Chondrocyte (in vitro differentiated cells): Measurements from ENCODE around the gene CEP152. TPM values are rescaled to one million over a fixed set of nuclear protein-coding genes. Genes with fewer than 3 reads are reported as not detected.

ENCODE experiments used
- DNase-seq: peaks from one replicate; pipeline ENCODE4 v3.0.0; 2021; ENCODE audit warnings: mixed read lengths, low spot score
- H3K27ac Mint-ChIP-seq: one replicate; pipeline ENCODE4 v1.8.0; 2021; ENCODE audit warnings: mild to moderate bottlenecking, moderate library complexity, mixed read lengths; ENCODE audit not compliant: unreplicated experiment
- H3K27me3 Mint-ChIP-seq: 2 replicates; pipeline ENCODE4 v1.8.0; 2021; ENCODE audit warnings: low read depth, mixed read lengths
- H3K36me3 Mint-ChIP-seq: 2 replicates; pipeline ENCODE4 v1.8.0; 2021; ENCODE audit warnings: low read depth, mixed read lengths
- H3K4me1 Mint-ChIP-seq: 2 replicates; pipeline ENCODE4 v1.8.0; 2021; ENCODE audit warnings: low read depth, mild to moderate bottlenecking, mixed read lengths
- H3K4me3 Mint-ChIP-seq: one replicate; pipeline ENCODE4 v1.8.0; 2021; ENCODE audit warnings: mild to moderate bottlenecking, moderate library complexity, mixed read lengths; ENCODE audit not compliant: unreplicated experiment
- H3K9me3 Mint-ChIP-seq: 2 replicates; pipeline ENCODE4 v1.8.0; 2021; ENCODE audit warnings: low read depth, mixed read lengths
- CTCF ChIP-seq: fragments of 200-600 bp; sonication (generic); IDR thresholded peaks from 2 replicates; pipeline ENCODE4 v1.5.0; 2021; ENCODE audit warnings: antibody characterized with exemption, mild to moderate bottlenecking, moderate library complexity
- total RNA-seq: library from RNA; stranded (reverse); gene quantifications from 3 replicates; pipeline ENCODE4 v1.2.1, GENCODE V29; 2021

Gene CEP152
- total RNA-seq, 1 donor from 2014 or later: 4.4 TPM

- no peak for DNase-seq
- no peak for TF ChIP-seq CTCF
- H3K9me3 Mint-ChIP-seq: no peaks in the 10 kb centered on the region
- no peak overlapping the region for H3K4me3 Mint-ChIP-seq
- peaks cover 11% of the 10 kb centered on the region for H3K4me1 Mint-ChIP-seq
- peaks cover 2% of the 10 kb centered on the region for H3K36me3 Mint-ChIP-seq
- no peak overlapping the region for H3K27ac Mint-ChIP-seq
- H3K27me3 Mint-ChIP-seq: no peaks in the 10 kb centered on the region
These were observed 87.9 kb downstream of the CEP152 start for GRCh38 chr15:48722764-48723661.

GRCh38 chr15:48721061-48721810 is 89.6 kb downstream of the CEP152 start:
- peaks cover 11% of the 10 kb centered on the region for H3K4me1 Mint-ChIP-seq
- no peak overlapping the region for H3K27ac Mint-ChIP-seq
- H3K4me3 Mint-ChIP-seq: no peak overlapping the region
- H3K27me3 Mint-ChIP-seq: no peaks in the 10 kb centered on the region
- TF ChIP-seq CTCF: no peak
- peaks cover 2% of the 10 kb centered on the region for H3K9me3 Mint-ChIP-seq
- peaks cover 3% of the 10 kb centered on the region for H3K36me3 Mint-ChIP-seq
- DNase-seq: no peak

- no peaks in the 10 kb centered on the region for H3K27me3 Mint-ChIP-seq
- no peak overlapping the region for H3K4me3 Mint-ChIP-seq
- H3K36me3 Mint-ChIP-seq: peaks cover 7% of the 10 kb centered on the region
- TF ChIP-seq CTCF: no peak
- peaks cover 11% of the 10 kb centered on the region for H3K4me1 Mint-ChIP-seq
- H3K9me3 Mint-ChIP-seq: peaks cover 8% of the 10 kb centered on the region
- no peak overlapping the region for H3K27ac Mint-ChIP-seq
- no peak for DNase-seq
These were observed 90.2 kb downstream of the CEP152 start for GRCh38 chr15:48720646-48721045.

GRCh38 chr15:48719668-48720067 is 91.2 kb downstream of the CEP152 start:
- Mint-ChIP-seq H3K27ac (no peak overlapping the region), H3K4me1 (peaks cover 11% of the 10 kb centered on the region), H3K27me3 (no peaks in the 10 kb centered on the region), H3K36me3 (peaks cover 10% of the 10 kb centered on the region), H3K4me3 (no peak overlapping the region), H3K9me3 (peaks cover 10% of the 10 kb centered on the region)
- no peak for TF ChIP-seq CTCF
- DNase-seq: no peak

- TF ChIP-seq CTCF: no peak
- Mint-ChIP-seq H3K27me3 (no peaks in the 10 kb centered on the region), H3K9me3 (peaks cover 10% of the 10 kb centered on the region), H3K27ac (no peak overlapping the region), H3K4me1 (peaks cover 11% of the 10 kb centered on the region), H3K36me3 (peaks cover 10% of the 10 kb centered on the region), H3K4me3 (no peak overlapping the region)
- no peak for DNase-seq
These were observed 92.2 kb downstream of the CEP152 start for GRCh38 chr15:48718646-48719045.
